B cell (primary cell): ENCODE results near the gene STX1B.

Experiments used
- CTCF ChIP-seq: fragments of 200-600 bp; IDR thresholded peaks from one replicate; pipeline ENCODE4 v1.8.0; 2022; ENCODE audit warnings: antibody characterized with exemption, mild to moderate bottlenecking
- EZH2 ChIP-seq: IDR thresholded peaks from 2 replicates; pipeline ENCODE4 v1.6.1; 2012; ENCODE audit warnings: borderline replicate concordance, low read depth, mild to moderate bottlenecking, moderate library complexity, low read length; ENCODE audit not compliant: insufficient read depth, poor library complexity, severe bottlenecking

GRCh38 chr16:30966033-30966619, 44.3 kb downstream of the STX1B start:
- TF ChIP-seq CTCF, result no peak
- no peak for TF ChIP-seq EZH2
